ENCODE results near the gene GGN. TPM values are rescaled to one million over a fixed set of nuclear protein-coding genes. Genes with fewer than 3 reads are reported as not detected.

GGN gene
- polyA plus RNA-seq, 1 donor (not counting 4 experiments of a cell fraction or from before 2014, with no cell fraction given) = not detected

DNA sequence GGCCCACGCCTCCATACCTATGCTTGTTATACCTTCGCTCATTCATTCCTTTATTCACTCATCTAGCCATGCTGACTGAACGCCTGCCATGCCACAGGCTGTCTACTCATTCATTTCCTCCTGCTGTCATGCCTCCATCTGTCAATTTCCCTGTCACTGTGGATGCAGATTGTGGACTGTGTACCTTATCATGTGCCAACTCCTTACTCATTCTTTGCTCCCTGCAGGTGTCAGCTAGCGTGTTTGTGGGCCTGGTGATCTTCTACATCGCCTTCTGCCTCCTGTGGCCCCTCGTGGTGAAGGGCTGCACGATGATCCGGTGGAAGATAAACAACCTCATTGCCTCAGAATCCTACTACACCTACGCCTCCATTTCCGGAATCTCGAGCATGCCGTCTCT is 17.5 kb downstream of the GGN start:
- DNase-seq (ENCODE audit: low read depth, low spot score) (no peak), FAIRE-seq (no peak)
- Histone ChIP-seq H2AFZ (ENCODE audit: control insufficient read depth, low read length) (no peak overlapping the region), H3K79me2 (ENCODE audit: control insufficient read depth, insufficient read depth, low read length) (peaks cover 6% of the 10 kb centered on the region), H3K36me3 (ENCODE audit: control insufficient read depth in 2 of 2, extremely low read depth in 1 of 2, insufficient read depth in 2 of 2, low read length in 2 of 2) (no peaks in the 10 kb centered on the region), H3K4me1 (ENCODE audit: control insufficient read depth, extremely low read depth, insufficient read depth, low read length) (no peaks in the 10 kb centered on the region), H3K9ac (ENCODE audit: control insufficient read depth, extremely low read depth, insufficient read depth, low read length) (no peak overlapping the region), H3K4me2 (ENCODE audit: control insufficient read depth, extremely low read depth, insufficient read depth, low read depth, low read length) (no peak overlapping the region), H3K27me3 (ENCODE audit: control insufficient read depth, extremely low read depth, insufficient read depth, low read length) (no peaks in the 10 kb centered on the region), H3K9me1 (ENCODE audit: control insufficient read depth, extremely low read depth, insufficient read depth, low read length) (no peaks in the 10 kb centered on the region), H4K20me1 (ENCODE audit: control insufficient read depth, extremely low read depth, insufficient read depth, low read length) (no peaks in the 10 kb centered on the region), H3K27ac (ENCODE audit: control insufficient read depth, insufficient read depth, low read length) (no peak overlapping the region), H3K4me3 (ENCODE audit: control insufficient read depth in 2 of 3, extremely low read depth in 1 of 3, insufficient read depth in 2 of 3, low read depth in 1 of 3, low read length in 3 of 3) (no peak overlapping the region), H3K9me3 (ENCODE audit: control insufficient read depth, low read depth, low read length) (no peaks in the 10 kb centered on the region)
- TF ChIP-seq, protein P1, sequence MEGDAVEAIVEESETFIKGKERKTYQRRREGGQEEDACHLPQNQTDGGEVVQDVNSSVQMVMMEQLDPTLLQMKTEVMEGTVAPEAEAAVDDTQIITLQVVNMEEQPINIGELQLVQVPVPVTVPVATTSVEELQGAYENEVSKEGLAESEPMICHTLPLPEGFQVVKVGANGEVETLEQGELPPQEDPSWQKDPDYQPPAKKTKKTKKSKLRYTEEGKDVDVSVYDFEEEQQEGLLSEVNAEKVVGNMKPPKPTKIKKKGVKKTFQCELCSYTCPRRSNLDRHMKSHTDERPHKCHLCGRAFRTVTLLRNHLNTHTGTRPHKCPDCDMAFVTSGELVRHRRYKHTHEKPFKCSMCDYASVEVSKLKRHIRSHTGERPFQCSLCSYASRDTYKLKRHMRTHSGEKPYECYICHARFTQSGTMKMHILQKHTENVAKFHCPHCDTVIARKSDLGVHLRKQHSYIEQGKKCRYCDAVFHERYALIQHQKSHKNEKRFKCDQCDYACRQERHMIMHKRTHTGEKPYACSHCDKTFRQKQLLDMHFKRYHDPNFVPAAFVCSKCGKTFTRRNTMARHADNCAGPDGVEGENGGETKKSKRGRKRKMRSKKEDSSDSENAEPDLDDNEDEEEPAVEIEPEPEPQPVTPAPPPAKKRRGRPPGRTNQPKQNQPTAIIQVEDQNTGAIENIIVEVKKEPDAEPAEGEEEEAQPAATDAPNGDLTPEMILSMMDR (optimal IDR thresholded peaks at IDR 0.05 in 1 of 3, IDR thresholded peaks at IDR 0.05 in 1 of 3, conservative IDR thresholded peaks at IDR 0.05 in 1 of 3; ENCODE audit: extremely low read depth in 1 of 3, insufficient read depth in 2 of 3, low read length in 3 of 3) = no peak
- no peak for TF ChIP-seq EZH2 (IDR thresholded peaks at IDR 0.05; ENCODE audit: low read length)
- dilution Hi-C loops (cut with MboI; ENCODE audit: extremely low pct_ligation_motif_present, low sequenced_read_pairs) = no loop called here

DNA sequence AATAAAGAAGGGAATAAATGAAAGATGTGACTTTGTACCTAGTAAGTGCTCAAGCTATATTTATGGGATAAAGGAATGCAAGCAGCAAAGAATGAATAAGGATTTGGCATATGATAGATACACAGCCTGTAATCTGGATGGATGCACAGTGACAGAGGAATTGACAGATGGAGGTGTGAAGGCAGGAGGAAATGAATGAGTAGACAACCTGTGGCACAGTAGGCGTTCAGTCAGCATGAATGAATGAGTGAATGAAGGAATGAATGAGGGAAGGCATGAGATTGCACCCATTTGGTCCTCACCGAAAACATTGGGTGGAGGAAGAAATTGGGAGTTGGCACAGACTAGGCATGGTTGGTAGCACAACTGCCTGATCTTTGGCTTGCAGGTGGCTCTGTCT is 18.2 kb downstream of the GGN start:
- H3K9me1 ChIP-seq (ENCODE audit: control insufficient read depth, extremely low read depth, insufficient read depth, low read length) = no peaks in the 10 kb centered on the region
- no peak overlapping the region for H3K9ac ChIP-seq (ENCODE audit: control insufficient read depth, extremely low read depth, insufficient read depth, low read length)
- no peak overlapping the region for H3K4me3 ChIP-seq (ENCODE audit: control insufficient read depth in 2 of 3, extremely low read depth in 1 of 3, insufficient read depth in 2 of 3, low read depth in 1 of 3, low read length in 3 of 3)
- DNase-seq (ENCODE audit: low read depth, low spot score) = no peak
- H3K27me3 ChIP-seq (ENCODE audit: control insufficient read depth, extremely low read depth, insufficient read depth, low read length) = no peaks in the 10 kb centered on the region
- H2AFZ ChIP-seq (ENCODE audit: control insufficient read depth, low read length) = no peak overlapping the region
- H3K27ac ChIP-seq (ENCODE audit: control insufficient read depth, insufficient read depth, low read length) = no peak overlapping the region
- H3K4me1 ChIP-seq (ENCODE audit: control insufficient read depth, extremely low read depth, insufficient read depth, low read length) = no peaks in the 10 kb centered on the region
- no peak overlapping the region for H3K4me2 ChIP-seq (ENCODE audit: control insufficient read depth, extremely low read depth, insufficient read depth, low read depth, low read length)
- no peak for FAIRE-seq
- TF ChIP-seq EZH2 (IDR thresholded peaks at IDR 0.05; ENCODE audit: low read length) = no peak
- TF ChIP-seq, protein P1 (optimal IDR thresholded peaks at IDR 0.05 in 1 of 3, IDR thresholded peaks at IDR 0.05 in 1 of 3, conservative IDR thresholded peaks at IDR 0.05 in 1 of 3; ENCODE audit: extremely low read depth in 1 of 3, insufficient read depth in 2 of 3, low read length in 3 of 3) = no peak
- no peaks in the 10 kb centered on the region for H4K20me1 ChIP-seq (ENCODE audit: control insufficient read depth, extremely low read depth, insufficient read depth, low read length)
- dilution Hi-C loops (cut with MboI; ENCODE audit: extremely low pct_ligation_motif_present, low sequenced_read_pairs) = no loop called here
- no peaks in the 10 kb centered on the region for H3K79me2 ChIP-seq (ENCODE audit: control insufficient read depth, insufficient read depth, low read length)
- no peaks in the 10 kb centered on the region for H3K36me3 ChIP-seq (ENCODE audit: control insufficient read depth in 2 of 2, extremely low read depth in 1 of 2, insufficient read depth in 2 of 2, low read length in 2 of 2)
- H3K9me3 ChIP-seq (ENCODE audit: control insufficient read depth, low read depth, low read length) = no peaks in the 10 kb centered on the region
